SK-N-SH treated with all-trans-retinoic acid at 6 μM for 48 hours (cell line): Measurements from ENCODE around the gene SPTSSA.

Experiments
- ATAC-seq: fragments of 200-7000 bp; cut with Tn5 transposase; 3 replicates; pipeline ENCODE4 v1.9.1; 2020; ENCODE audit warnings: mild to moderate bottlenecking, moderate library complexity
- ARNTL ChIP-seq: fragments of 450-650 bp; formaldehyde crosslinking; IDR thresholded peaks from 2 replicates; pipeline ENCODE4 v1.5.0; 2020; ENCODE audit warnings: low read depth, mild to moderate bottlenecking, moderate library complexity, borderline replicate concordance
- BACH2 ChIP-seq: fragments of 250-450 bp; sonication (Bioruptor Pico); IDR thresholded peaks from 2 replicates; pipeline ENCODE4 v1.9.0; 2021; ENCODE audit warnings: mild to moderate bottlenecking, borderline replicate concordance
- CSRNP3 ChIP-seq: fragments of 250-450 bp; sonication (Bioruptor Pico); IDR thresholded peaks from 2 replicates; pipeline ENCODE4 v1.5.1; 2021; ENCODE audit warnings: mild to moderate bottlenecking, moderate library complexity
- ESRRG ChIP-seq: fragments of 250-450 bp; sonication (Bioruptor Pico); IDR thresholded peaks from 2 replicates; pipeline ENCODE4 v1.6.1; 2021; ENCODE audit warnings: mild to moderate bottlenecking
- GLIS3 ChIP-seq: fragments of 250-450 bp; sonication (Bioruptor Pico); IDR thresholded peaks from 2 replicates; pipeline ENCODE4 v1.5.0; 2020; ENCODE audit warnings: mild to moderate bottlenecking, moderate library complexity
- ISL1 ChIP-seq: fragments of 250-450 bp; sonication (Bioruptor Pico); IDR thresholded peaks from 2 replicates; pipeline ENCODE4 v2.1.2; 2022; ENCODE audit warnings: mild to moderate bottlenecking, moderate library complexity
- OSR1 ChIP-seq: fragments of 250-450 bp; sonication (Bioruptor Pico); IDR thresholded peaks from 2 replicates; pipeline ENCODE4 v1.8.0; 2022; ENCODE audit warnings: moderate library complexity, mild to moderate bottlenecking, inconsistent platforms
- PPARA ChIP-seq: fragments of 250-450 bp; sonication (Bioruptor Pico); IDR thresholded peaks from 2 replicates; pipeline ENCODE4 v1.5.0; 2020; ENCODE audit warnings: mild to moderate bottlenecking, borderline replicate concordance
- RARB ChIP-seq: fragments of 250-450 bp; sonication (Bioruptor Pico); IDR thresholded peaks from 2 replicates; pipeline ENCODE4 v1.8.0; 2021; ENCODE audit warnings: mild to moderate bottlenecking, moderate library complexity
- SNAI2 ChIP-seq: fragments of 250-450 bp; sonication (Bioruptor Pico); IDR thresholded peaks from 2 replicates; pipeline ENCODE4 v1.5.0; 2020; ENCODE audit warnings: mild to moderate bottlenecking, moderate library complexity
- TCF4 ChIP-seq: fragments of 250-450 bp; sonication (Bioruptor Pico); IDR thresholded peaks from 2 replicates; pipeline ENCODE4 v1.8.0; 2021; ENCODE audit warnings: mild to moderate bottlenecking, moderate library complexity, borderline replicate concordance
- TOX ChIP-seq: fragments of 250-450 bp; sonication (Bioruptor Pico); IDR thresholded peaks from 2 replicates; pipeline ENCODE4 v1.8.0; 2021; ENCODE audit warnings: mild to moderate bottlenecking, moderate library complexity, borderline replicate concordance
- TSHZ2 ChIP-seq: fragments of 250-450 bp; sonication (Bioruptor Pico); IDR thresholded peaks from 2 replicates; pipeline ENCODE4 v1.5.0; 2020; ENCODE audit warnings: mild to moderate bottlenecking, moderate library complexity
- ZFP3 ChIP-seq: fragments of 250-450 bp; sonication (Bioruptor Pico); IDR thresholded peaks from 2 replicates; pipeline ENCODE4 v1.5.0; 2020; ENCODE audit warnings: mild to moderate bottlenecking, moderate library complexity
- ZFP30 ChIP-seq: fragments of 450-650 bp; formaldehyde crosslinking; IDR thresholded peaks from 2 replicates; pipeline ENCODE4 v1.5.0; 2022; ENCODE audit warnings: mild to moderate bottlenecking, moderate library complexity
- ZNF565 ChIP-seq: fragments of 450-650 bp; formaldehyde crosslinking; conservative IDR thresholded peaks from 2 replicates; pipeline ENCODE4 v1.5.0; 2020; ENCODE audit warnings: low read depth, mild to moderate bottlenecking, moderate library complexity
- ZNF70 ChIP-seq: fragments of 450-650 bp; formaldehyde crosslinking; IDR thresholded peaks from 2 replicates; pipeline ENCODE4 v1.5.0; 2020; ENCODE audit warnings: mild to moderate bottlenecking, moderate library complexity
- ZNF8 ChIP-seq: fragments of 450-650 bp; formaldehyde crosslinking; IDR thresholded peaks from 2 replicates; pipeline ENCODE4 v1.5.0; 2020; ENCODE audit warnings: mild to moderate bottlenecking, moderate library complexity
- TF ChIP-seq, protein P1 (sequence below): fragments of 250-450 bp; sonication (Bioruptor Pico); IDR thresholded peaks from 2 replicates; pipeline ENCODE4 v1.5.1; 2020; ENCODE audit warnings: low read depth, mild to moderate bottlenecking, moderate library complexity
- TF ChIP-seq, protein P2 (sequence below): fragments of 250-450 bp; sonication (Bioruptor Pico); IDR thresholded peaks from 2 replicates; pipeline ENCODE4 v1.8.0; 2021; ENCODE audit warnings: low read depth, mild to moderate bottlenecking, moderate library complexity, borderline replicate concordance

Gene SPTSSA

DNA sequence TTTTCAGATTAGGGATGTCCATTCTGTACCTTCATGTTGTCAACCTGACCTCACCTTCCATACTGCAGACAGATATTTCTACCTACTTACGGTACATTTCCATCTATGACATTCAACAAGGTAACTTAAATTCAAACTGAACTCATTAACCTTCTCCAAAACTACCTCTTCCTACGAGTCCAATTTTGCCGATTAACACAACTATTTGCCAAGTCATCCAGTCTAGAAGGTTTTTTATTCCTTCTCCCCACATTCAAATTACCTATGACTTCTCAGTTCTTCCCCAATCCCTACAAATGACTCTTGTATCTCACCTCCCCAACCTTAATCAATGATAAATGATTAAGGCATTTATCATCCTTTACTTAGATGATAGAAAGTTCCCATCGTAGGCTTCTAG, 23.6 kb downstream of the SPTSSA start:
- TF ChIP-seq ISL1 (CRISPR knock-in tag) (no peak), SNAI2 (CRISPR knock-in tag) (no peak), ZNF70 (no peak), ZFP30 (no peak), ARNTL (CRISPR knock-in tag) (no peak), TSHZ2 (CRISPR knock-in tag) (no peak), RARB (CRISPR knock-in tag) (no peak), GLIS3 (CRISPR knock-in tag) (no peak)
- TF ChIP-seq, protein P1, sequence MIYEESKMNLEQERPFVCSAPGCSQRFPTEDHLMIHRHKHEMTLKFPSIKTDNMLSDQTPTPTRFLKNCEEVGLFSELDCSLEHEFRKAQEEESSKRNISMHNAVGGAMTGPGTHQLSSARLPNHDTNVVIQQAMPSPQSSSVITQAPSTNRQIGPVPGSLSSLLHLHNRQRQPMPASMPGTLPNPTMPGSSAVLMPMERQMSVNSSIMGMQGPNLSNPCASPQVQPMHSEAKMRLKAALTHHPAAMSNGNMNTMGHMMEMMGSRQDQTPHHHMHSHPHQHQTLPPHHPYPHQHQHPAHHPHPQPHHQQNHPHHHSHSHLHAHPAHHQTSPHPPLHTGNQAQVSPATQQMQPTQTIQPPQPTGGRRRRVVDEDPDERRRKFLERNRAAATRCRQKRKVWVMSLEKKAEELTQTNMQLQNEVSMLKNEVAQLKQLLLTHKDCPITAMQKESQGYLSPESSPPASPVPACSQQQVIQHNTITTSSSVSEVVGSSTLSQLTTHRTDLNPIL (CRISPR knock-in tag), result no peak
- TF ChIP-seq, all 23 proteins: peak for 0
- ATAC-seq, result no peak

GRCh38 chr14:34437729-34438080, 24.3 kb downstream of the SPTSSA start:
- no peak for ATAC-seq
- TF ChIP-seq ZNF565, result no peak
- TF ChIP-seq SNAI2 (CRISPR knock-in tag), result no peak
- no peak for TF ChIP-seq ZFP3 (CRISPR knock-in tag)
- no peak for TF ChIP-seq GLIS3 (CRISPR knock-in tag)
- TF ChIP-seq, protein P1 (CRISPR knock-in tag), result no peak
- TF ChIP-seq, protein P2, sequence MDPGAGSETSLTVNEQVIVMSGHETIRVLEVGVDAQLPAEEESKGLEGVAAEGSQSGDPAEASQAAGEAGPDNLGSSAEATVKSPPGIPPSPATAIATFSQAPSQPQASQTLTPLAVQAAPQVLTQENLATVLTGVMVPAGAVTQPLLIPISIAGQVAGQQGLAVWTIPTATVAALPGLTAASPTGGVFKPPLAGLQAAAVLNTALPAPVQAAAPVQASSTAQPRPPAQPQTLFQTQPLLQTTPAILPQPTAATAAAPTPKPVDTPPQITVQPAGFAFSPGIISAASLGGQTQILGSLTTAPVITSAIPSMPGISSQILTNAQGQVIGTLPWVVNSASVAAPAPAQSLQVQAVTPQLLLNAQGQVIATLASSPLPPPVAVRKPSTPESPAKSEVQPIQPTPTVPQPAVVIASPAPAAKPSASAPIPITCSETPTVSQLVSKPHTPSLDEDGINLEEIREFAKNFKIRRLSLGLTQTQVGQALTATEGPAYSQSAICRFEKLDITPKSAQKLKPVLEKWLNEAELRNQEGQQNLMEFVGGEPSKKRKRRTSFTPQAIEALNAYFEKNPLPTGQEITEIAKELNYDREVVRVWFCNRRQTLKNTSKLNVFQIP (CRISPR knock-in tag), result no peak
- no peak for TF ChIP-seq BACH2 (CRISPR knock-in tag)
- TF ChIP-seq TOX (CRISPR knock-in tag), result no peak
- TF ChIP-seq TCF4, result no peak
- TF ChIP-seq PPARA (CRISPR knock-in tag), result no peak
- no peak for TF ChIP-seq ESRRG (CRISPR knock-in tag)
- no peak for TF ChIP-seq ZNF8 (CRISPR knock-in tag)
- no peak for TF ChIP-seq ZNF70
- no peak for TF ChIP-seq OSR1 (CRISPR knock-in tag)
- TF ChIP-seq CSRNP3, result no peak

DNA sequence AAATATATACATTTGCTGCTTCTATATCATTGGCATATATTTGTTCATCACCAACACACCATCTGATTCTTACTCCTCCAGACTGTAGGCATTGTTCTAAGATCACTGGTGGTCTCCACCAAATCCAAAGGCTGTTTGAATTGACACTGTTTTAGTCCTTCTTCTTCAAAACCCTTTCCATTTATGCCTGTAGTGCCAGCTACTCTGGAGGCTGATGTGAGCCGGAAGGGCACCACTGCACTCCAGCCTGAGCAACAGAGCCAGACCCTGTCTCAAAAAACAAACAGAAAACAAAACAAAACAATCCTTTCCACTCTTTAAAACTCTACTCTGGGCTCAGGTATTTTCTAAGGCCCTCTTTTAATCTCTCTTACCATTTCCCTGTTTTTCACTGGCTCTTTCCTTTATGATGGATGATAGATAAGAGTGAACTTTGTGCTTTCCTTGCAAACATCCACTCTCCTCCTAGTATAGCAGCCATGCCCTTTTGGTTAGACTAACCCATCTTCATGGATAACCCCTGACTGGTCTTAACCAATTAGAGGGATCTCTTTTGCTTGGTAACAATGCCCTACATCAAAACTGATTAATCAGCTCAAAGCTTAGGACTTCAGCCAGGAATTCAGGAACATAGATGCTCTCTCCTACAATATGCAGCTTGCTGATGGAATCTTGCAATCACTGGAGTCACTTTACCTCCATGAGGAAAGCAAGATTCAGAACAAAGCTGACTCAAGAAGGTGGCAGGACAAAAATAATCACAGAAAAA, 24.9 kb downstream of the SPTSSA start:
- peak; percentile 53 for ATAC-seq
- TF ChIP-seq ZFP3 (CRISPR knock-in tag) (no peak), TOX (CRISPR knock-in tag) (no peak), ESRRG (CRISPR knock-in tag) (no peak), TCF4 (no peak), OSR1 (CRISPR knock-in tag) (no peak), SNAI2 (CRISPR knock-in tag) (no peak), ARNTL (CRISPR knock-in tag) (no peak)
- TF ChIP-seq, protein P1 (CRISPR knock-in tag), result no peak
- TF ChIP-seq, protein P2 (CRISPR knock-in tag), result no peak
